HCT116 (cell line): ENCODE measurements around the gene FNDC3B. TPM values are rescaled to one million over a fixed set of nuclear protein-coding genes. Genes with fewer than 3 reads are reported as not detected.

Experiments
- ATAC-seq: fragments of 200-7000 bp; cut with Tn5 transposase; 2 replicates; pipeline ENCODE4 v1.9.1; 2020; ENCODE audit warnings: mild to moderate bottlenecking, moderate library complexity
- BruUV-seq: library from RNA; stranded (reverse); fragments of 400-500 nt; replicated peaks from 2 replicates; lab custom pipeline; 2021; lab: Mats Ljungman, UMichigan
- CTCF ChIA-PET: fragments of 300-600 bp; sonication (Branson Sonifier 250); formaldehyde crosslinking; loops from one replicate; lab custom pipeline; 2021; ENCODE audit warnings: antibody characterized with exemption; lab: Charles Lee
- POLR2A ChIA-PET: fragments of 300-600, 350-600 bp; sonication (Branson Sonifier 250); formaldehyde crosslinking; loops from one replicate; lab custom pipeline; 2021; ENCODE audit warnings: antibody characterized with exemption; lab: Charles Lee
- RAD21 ChIA-PET, 2 experiments: fragments of 300-600 bp; sonication (Branson Sonifier 250); formaldehyde crosslinking; loops; one replicate each; lab custom pipeline; 2023; ENCODE audit warnings: low total read pairs in 2 of 2; ENCODE audit not compliant: uncharacterized antibody in 2 of 2, unreplicated experiment in 2 of 2, low non-redundant PET in 1 of 2; lab: Charles Lee
- DNase-seq: peaks from one replicate; pipeline ENCODE4 v3.0.0-alpha.2; 2010; ENCODE audit warnings: low read depth, low spot score
- H2AFZ ChIP-seq: fragments of 200-600 bp; shearing (Covaris generic), sonication (generic); 2 replicates; pipeline ENCODE4 v1.6.1; 2017; ENCODE audit warnings: low read depth, mixed run types, mixed read lengths, antibody characterized with exemption, low read length; ENCODE audit not compliant: poor library complexity, severe bottlenecking
- H3K27ac ChIP-seq: 2 replicates; pipeline ENCODE4 v1.5.1; 2012; ENCODE audit warnings: low read depth, low read length
- H3K27me3 ChIP-seq: fragments of 200-600 bp; sonication (generic); 2 replicates; pipeline ENCODE4 v1.6.1; 2016; ENCODE audit warnings: mixed run types, low read length, mixed read lengths; ENCODE audit not compliant: insufficient read depth
- H3K36me3 ChIP-seq, 2 experiments: fragments of 200-500 bp in 1 of 2; fragments of 200-600 bp in 1 of 2; sonication (Bioruptor generic) in 1 of 2; sonication (generic) in 1 of 2; 2 replicates each; pipeline versions ENCODE4 v1.5.1 to v1.6.1; 2014 to 2016; ENCODE audit warnings: low read length in 2 of 2, inconsistent platforms in 1 of 2, mixed read lengths in 1 of 2, mixed run types in 1 of 2; ENCODE audit not compliant: insufficient read depth in 2 of 2, control insufficient read depth in 1 of 2
- H3K4me1 ChIP-seq, 2 experiments: fragments of 200-600 bp in 1 of 2; sonication (generic) in 1 of 2; 2 replicates each; pipeline versions ENCODE4 v1.5.1 to v1.6.1; 2012 to 2017; ENCODE audit warnings: low read length in 2 of 2, inconsistent platforms in 1 of 2, mild to moderate bottlenecking in 1 of 2, mixed read lengths in 1 of 2, mixed run types in 1 of 2, moderate library complexity in 1 of 2; ENCODE audit not compliant: insufficient read depth in 2 of 2, control insufficient read depth in 1 of 2
- H3K4me2 ChIP-seq: fragments of 200-600 bp; sonication (generic); 2 replicates; pipeline ENCODE4 v1.6.1; 2017; ENCODE audit warnings: mixed run types, low read length, mixed read lengths
- H3K4me3 ChIP-seq, 2 experiments: fragments of 200-600 bp in 1 of 2; sonication (generic) in 1 of 2; replicated peaks in 1 of 2; 2 replicates each; pipeline ENCODE4 v1.5.1; 2011 to 2016; ENCODE audit warnings: low read length in 2 of 2, control low read depth in 1 of 2, low read depth in 1 of 2, mild to moderate bottlenecking in 1 of 2, mixed read lengths in 1 of 2, mixed run types in 1 of 2
- H3K79me2 ChIP-seq: fragments of 200-600 bp; sonication (generic); 2 replicates; pipeline ENCODE4 v1.6.1; 2017; ENCODE audit warnings: mild to moderate bottlenecking, mixed run types, low read length, moderate library complexity, mixed read lengths; ENCODE audit not compliant: insufficient read depth
- H3K9ac ChIP-seq: fragments of 200-600 bp; sonication (generic); 2 replicates; pipeline ENCODE4 v1.6.1; 2016; ENCODE audit warnings: low read length, mixed read lengths
- H3K9me2 ChIP-seq: fragments of 200-600 bp; sonication (generic), shearing (Covaris generic); 2 replicates; pipeline ENCODE4 v1.6.1; 2017; ENCODE audit warnings: mixed run types, mild to moderate bottlenecking, moderate library complexity; ENCODE audit not compliant: insufficient read depth
- H3K9me3 ChIP-seq, 2 experiments: fragments of 200-500 bp in 1 of 2; fragments of 200-600 bp in 1 of 2; sonication (Bioruptor generic) in 1 of 2; sonication (generic) in 1 of 2; 2 replicates each; pipeline ENCODE4 v1.6.1; 2014 to 2017; ENCODE audit warnings: low read length in 2 of 2, mixed read lengths in 2 of 2, inconsistent platforms in 1 of 2, low read depth in 1 of 2, mild to moderate bottlenecking in 1 of 2, mixed run types in 1 of 2, moderate library complexity in 1 of 2; ENCODE audit not compliant: control insufficient read depth in 1 of 2, insufficient read depth in 1 of 2
- H4K20me1 ChIP-seq: fragments of 200-600 bp; sonication (generic), shearing (Covaris generic); 2 replicates; pipeline ENCODE4 v1.6.1; 2017; ENCODE audit warnings: mixed run types, mild to moderate bottlenecking, moderate library complexity; ENCODE audit not compliant: insufficient read depth
- CEBPB ChIP-seq: IDR thresholded peaks from 2 replicates; pipeline ENCODE4 v1.6.1; 2012; ENCODE audit warnings: low read depth
- EGR1 ChIP-seq: IDR thresholded peaks from 2 replicates; pipeline ENCODE4 v1.6.1; 2012; ENCODE audit warnings: low read depth
- EZH2 ChIP-seq: fragments of 200-600 bp; sonication (generic); IDR thresholded peaks from 2 replicates; pipeline ENCODE4 v1.6.1; 2017; ENCODE audit warnings: antibody characterized with exemption, mixed run types
- JUND ChIP-seq: IDR thresholded peaks from 2 replicates; pipeline ENCODE4 v1.6.1; 2012
- POLR2A ChIP-seq: IDR thresholded peaks from 2 replicates; pipeline ENCODE4 v1.7.0; 2011; ENCODE audit warnings: borderline replicate concordance; ENCODE audit not compliant: insufficient read depth, insufficient read length; ENCODE audit errors: extremely low read depth
- POLR2AphosphoS5 ChIP-seq: IDR thresholded peaks from 2 replicates; pipeline ENCODE4 v1.6.1; 2011; ENCODE audit warnings: mild to moderate bottlenecking, low read depth, low read length, moderate library complexity
- RAD21 ChIP-seq: IDR thresholded peaks from 2 replicates; pipeline ENCODE4 v1.6.1; 2012; ENCODE audit warnings: low read depth, mild to moderate bottlenecking
- SIN3A ChIP-seq: IDR thresholded peaks from 2 replicates; pipeline ENCODE4 v1.6.1; 2012; ENCODE audit warnings: low read depth
- SRF ChIP-seq: IDR thresholded peaks from 2 replicates; pipeline ENCODE4 v1.6.1; 2012; ENCODE audit warnings: low read depth
- ZBTB33 ChIP-seq: IDR thresholded peaks from 2 replicates; pipeline ENCODE4 v1.6.1; 2011; ENCODE audit warnings: mild to moderate bottlenecking, low read length, moderate library complexity; ENCODE audit not compliant: insufficient replicate concordance; ENCODE audit errors: extremely low read depth
- intact Hi-C: fragments of 100-400 bp; cut with micrococcal nuclease; formaldehyde crosslinking; loops from 2 replicates; pipeline ENCODE4 v1.10.0; 2022
- total RNA-seq: library from RNA; stranded (reverse); gene quantifications from one replicate; pipeline ENCODE4 v1.2.1, GENCODE V29; 2021; ENCODE audit not compliant: unreplicated experiment
- TF ChIP-seq, protein P1 (sequence below): IDR thresholded peaks from 2 replicates; pipeline ENCODE4 v1.6.1; 2012; ENCODE audit warnings: low read depth

Gene FNDC3B
- total RNA-seq, 1 experiment from 2014 or later = 45.7 TPM

GRCh38 chr3:172175254-172175599 lies 135.8 kb downstream of the FNDC3B start:
- Histone ChIP-seq H2AFZ (no peak overlapping the region), H3K9me2 (no peaks in the 10 kb centered on the region), H3K79me2 (peaks cover 9% of the 10 kb centered on the region; the same call in 1 of the 2 replicates), H4K20me1 (no peaks in the 10 kb centered on the region), H3K27me3 (no peaks in the 10 kb centered on the region), H3K27ac (no peak overlapping the region), H3K36me3 (no peaks in the 10 kb centered on the region), H3K4me2 (no peak overlapping the region), H3K4me3 (no peak overlapping the region), H3K9me3 (no peaks in the 10 kb centered on the region), H3K4me1 (peaks cover 6 to 9% of the 10 kb centered on the region in 2 experiments; a peak in 3 of 4 replicates), H3K9ac (no peak overlapping the region)
- POLR2A ChIA-PET = no interaction called here
- no peak for ATAC-seq
- no peak for DNase-seq
- intact Hi-C loops = no loop called here
- CTCF ChIA-PET = no interaction called here
- RAD21 ChIA-PET = no interaction called here
- TF ChIP-seq ZBTB33 (no peak), EGR1 (no peak), SIN3A (no peak), POLR2A (no peak), EZH2 (no peak), JUND (no peak), POLR2AphosphoS5 (no peak), RAD21 (no peak), SRF (no peak), CEBPB (no peak)
- TF ChIP-seq, protein P1, sequence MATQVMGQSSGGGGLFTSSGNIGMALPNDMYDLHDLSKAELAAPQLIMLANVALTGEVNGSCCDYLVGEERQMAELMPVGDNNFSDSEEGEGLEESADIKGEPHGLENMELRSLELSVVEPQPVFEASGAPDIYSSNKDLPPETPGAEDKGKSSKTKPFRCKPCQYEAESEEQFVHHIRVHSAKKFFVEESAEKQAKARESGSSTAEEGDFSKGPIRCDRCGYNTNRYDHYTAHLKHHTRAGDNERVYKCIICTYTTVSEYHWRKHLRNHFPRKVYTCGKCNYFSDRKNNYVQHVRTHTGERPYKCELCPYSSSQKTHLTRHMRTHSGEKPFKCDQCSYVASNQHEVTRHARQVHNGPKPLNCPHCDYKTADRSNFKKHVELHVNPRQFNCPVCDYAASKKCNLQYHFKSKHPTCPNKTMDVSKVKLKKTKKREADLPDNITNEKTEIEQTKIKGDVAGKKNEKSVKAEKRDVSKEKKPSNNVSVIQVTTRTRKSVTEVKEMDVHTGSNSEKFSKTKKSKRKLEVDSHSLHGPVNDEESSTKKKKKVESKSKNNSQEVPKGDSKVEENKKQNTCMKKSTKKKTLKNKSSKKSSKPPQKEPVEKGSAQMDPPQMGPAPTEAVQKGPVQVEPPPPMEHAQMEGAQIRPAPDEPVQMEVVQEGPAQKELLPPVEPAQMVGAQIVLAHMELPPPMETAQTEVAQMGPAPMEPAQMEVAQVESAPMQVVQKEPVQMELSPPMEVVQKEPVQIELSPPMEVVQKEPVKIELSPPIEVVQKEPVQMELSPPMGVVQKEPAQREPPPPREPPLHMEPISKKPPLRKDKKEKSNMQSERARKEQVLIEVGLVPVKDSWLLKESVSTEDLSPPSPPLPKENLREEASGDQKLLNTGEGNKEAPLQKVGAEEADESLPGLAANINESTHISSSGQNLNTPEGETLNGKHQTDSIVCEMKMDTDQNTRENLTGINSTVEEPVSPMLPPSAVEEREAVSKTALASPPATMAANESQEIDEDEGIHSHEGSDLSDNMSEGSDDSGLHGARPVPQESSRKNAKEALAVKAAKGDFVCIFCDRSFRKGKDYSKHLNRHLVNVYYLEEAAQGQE = no peak
- no TSS peak for BruUV-seq
